IPS DF 4.7 (cell line): ENCODE results near the gene SF3B6.

ENCODE experiments used
- DNase-seq: peaks from one replicate; pipeline ENCODE4 v3.0.0-alpha.2; 2013; ENCODE audit warnings: low spot score; ENCODE audit errors: extremely low read depth

Gene SF3B6

GRCh38 chr2:24020244-24020643 is 55.9 kb downstream of the SF3B6 start:
- no peak for DNase-seq

DNA sequence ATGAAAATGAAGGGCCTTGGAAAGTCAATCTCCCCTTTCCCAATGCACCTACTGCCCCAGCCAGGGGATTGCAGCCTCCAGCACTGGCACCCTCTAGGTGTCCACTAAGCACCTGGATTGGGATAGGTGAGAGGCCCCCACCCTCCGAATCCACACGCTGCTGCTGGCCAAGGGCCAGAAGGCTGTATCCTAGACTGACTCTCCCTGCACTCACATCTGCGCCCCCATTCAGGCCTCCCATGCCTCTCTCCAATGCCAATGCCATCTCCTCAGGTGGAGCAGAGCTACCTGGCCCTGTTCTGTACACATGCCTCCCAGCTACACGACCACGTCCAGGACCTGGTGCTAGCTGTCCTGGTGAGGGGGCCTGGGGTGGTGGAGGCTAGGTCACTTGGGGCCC is 56.4 kb downstream of the SF3B6 start:
- DNase-seq: no peak

DNA sequence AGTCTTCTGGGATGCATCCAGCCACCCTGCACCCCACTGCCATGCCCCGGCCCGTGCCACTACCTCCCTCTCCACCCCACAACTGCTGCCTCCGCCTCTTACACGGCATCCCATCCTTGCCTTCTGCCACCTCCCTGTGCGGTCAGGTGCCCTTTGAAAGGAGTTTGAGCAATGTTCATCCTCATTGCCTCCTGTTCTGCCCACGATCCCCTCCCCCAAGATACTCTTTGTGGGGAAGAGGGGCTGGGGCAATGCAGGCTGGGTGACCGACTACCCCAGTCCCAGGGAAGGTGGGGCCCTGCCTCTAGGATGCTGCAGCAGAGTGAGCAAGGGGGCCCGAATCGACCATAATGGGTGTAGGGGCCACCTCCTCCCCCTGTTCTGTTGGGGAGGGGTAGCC is 57.9 kb downstream of the SF3B6 start:
- no peak for DNase-seq

DNA sequence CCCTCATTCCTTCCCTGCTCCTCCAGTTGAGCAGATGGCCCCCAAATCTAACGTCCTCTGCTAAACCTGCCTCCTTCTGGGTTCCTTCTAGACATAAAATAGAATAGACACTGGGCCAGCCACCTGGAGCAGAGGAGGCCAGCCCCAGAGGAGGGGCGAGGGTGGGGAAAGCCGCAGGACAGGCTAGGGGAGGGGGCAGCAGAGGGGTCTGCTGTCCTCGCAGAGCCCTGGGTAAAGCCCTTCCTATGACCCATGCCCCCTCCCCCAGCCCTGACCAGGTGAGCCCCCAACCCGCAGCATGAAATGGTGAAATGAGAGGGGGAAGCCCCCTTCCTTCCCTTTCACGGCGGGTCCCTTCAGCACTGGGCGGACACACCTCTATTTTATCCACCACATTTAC is 58.4 kb downstream of the SF3B6 start:
- DNase-seq: no peak
